ENCODE data around the gene SEC31A.

SEC31A gene

DNA sequence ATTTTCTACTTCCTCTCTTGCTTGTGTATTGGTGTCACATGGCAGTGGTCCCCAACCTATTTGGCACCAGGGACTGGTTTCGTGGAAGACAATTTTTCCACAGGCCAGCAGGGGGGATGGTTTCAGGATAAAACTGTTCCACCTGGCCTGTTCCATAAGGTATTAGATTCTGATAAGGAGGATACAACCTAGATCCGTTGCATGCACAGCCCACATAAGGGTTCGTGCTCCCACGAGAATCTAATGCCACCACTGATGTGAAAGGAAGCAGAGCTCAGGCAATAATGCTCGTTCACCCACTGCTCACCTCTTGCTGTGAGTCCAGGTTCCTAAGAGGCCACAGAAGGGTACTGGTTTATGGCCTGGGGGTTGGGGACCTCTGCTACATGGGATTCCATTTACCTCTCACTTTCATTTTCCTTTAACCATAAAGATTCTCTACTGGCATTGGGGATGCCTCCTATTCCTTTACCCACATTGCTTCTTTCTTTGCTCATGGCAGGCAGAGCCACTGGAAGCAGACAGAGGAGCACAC lies 38.1 kb downstream of the SEC31A start:
- H3K27ac Mint-ChIP-seq, result no peak overlapping the region
- no peak overlapping the region for H3K4me3 Mint-ChIP-seq
- H3K4me1 Mint-ChIP-seq, result no peaks in the 10 kb centered on the region
- H3K27me3 Mint-ChIP-seq (ENCODE audit: low read depth), result no peaks in the 10 kb centered on the region
- no peak for TF ChIP-seq CTCF (IDR thresholded peaks at IDR 0.05; ENCODE audit: unreplicated experiment in 3 of 3)
- peaks cover 81% of the 10 kb centered on the region for H3K36me3 Mint-ChIP-seq (ENCODE audit: low read depth)
- no peaks in the 10 kb centered on the region for H3K9me3 Mint-ChIP-seq

GRCh38 chr4:82851885-82852750 lies 38.8 kb downstream of the SEC31A start:
- no peaks in the 10 kb centered on the region for H3K27me3 Mint-ChIP-seq (ENCODE audit: low read depth)
- H3K36me3 Mint-ChIP-seq (ENCODE audit: low read depth), result peaks cover 81% of the 10 kb centered on the region
- H3K4me3 Mint-ChIP-seq, result no peak overlapping the region
- H3K9me3 Mint-ChIP-seq, result no peaks in the 10 kb centered on the region
- no peak overlapping the region for H3K27ac Mint-ChIP-seq
- TF ChIP-seq CTCF (IDR thresholded peaks at IDR 0.05; ENCODE audit: unreplicated experiment in 3 of 3), result peak in 1 of 3 experiments; percentile 33
- H3K4me1 Mint-ChIP-seq, result no peaks in the 10 kb centered on the region

DNA sequence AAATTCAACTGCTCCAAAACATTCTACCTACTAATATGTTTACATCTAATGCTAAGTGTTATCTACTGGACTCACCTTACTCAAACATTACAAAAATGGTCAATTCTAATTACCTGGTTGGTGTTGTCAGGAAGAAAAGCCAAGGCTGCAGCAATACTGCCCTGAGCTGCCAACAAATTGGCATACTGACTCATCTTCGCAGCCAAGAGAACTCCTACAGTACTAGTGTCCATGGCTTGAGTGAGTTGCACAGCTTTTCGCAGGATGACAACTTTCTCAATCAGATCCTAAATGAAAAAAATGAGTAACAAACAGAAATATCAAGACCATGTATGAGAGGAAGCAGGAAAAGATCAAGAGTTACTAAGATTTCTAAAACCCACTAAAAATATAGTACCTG lies 39.6 kb downstream of the SEC31A start:
- Mint-ChIP-seq H3K27ac (no peak overlapping the region), H3K9me3 (no peaks in the 10 kb centered on the region), H3K36me3 (ENCODE audit: low read depth) (peaks cover 84% of the 10 kb centered on the region), H3K27me3 (ENCODE audit: low read depth) (no peaks in the 10 kb centered on the region), H3K4me3 (no peak overlapping the region), H3K4me1 (no peaks in the 10 kb centered on the region)
- no peak for TF ChIP-seq CTCF (IDR thresholded peaks at IDR 0.05; ENCODE audit: unreplicated experiment in 3 of 3)

DNA sequence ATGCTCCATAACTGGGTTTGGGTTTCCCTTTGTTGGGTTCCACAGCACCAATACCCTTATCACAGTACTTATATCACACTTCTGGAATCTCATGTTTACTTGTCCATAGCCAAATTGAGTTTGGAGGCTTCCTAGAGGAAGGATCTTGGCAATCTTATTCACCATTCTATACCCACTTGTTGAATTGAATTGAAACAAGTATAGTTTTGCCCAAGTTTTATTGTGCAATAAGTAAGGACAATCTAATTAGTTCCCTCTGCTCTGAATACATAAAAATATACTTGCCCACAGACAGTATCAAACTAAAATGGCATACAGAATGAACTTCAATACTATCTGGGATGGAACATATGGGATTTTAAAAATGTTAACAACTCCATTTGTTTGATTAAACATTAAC lies 40.3 kb downstream of the SEC31A start:
- Mint-ChIP-seq H3K27ac (no peak overlapping the region), H3K4me1 (no peaks in the 10 kb centered on the region), H3K9me3 (no peaks in the 10 kb centered on the region), H3K36me3 (ENCODE audit: low read depth) (peaks cover 85% of the 10 kb centered on the region), H3K4me3 (no peak overlapping the region), H3K27me3 (ENCODE audit: low read depth) (no peaks in the 10 kb centered on the region)
- no peak for TF ChIP-seq CTCF (IDR thresholded peaks at IDR 0.05; ENCODE audit: unreplicated experiment in 3 of 3)

- no peaks in the 10 kb centered on the region for H3K9me3 Mint-ChIP-seq
- no peak overlapping the region for H3K4me3 Mint-ChIP-seq
- no peaks in the 10 kb centered on the region for H3K27me3 Mint-ChIP-seq (ENCODE audit: low read depth)
- H3K27ac Mint-ChIP-seq, result no peak overlapping the region
- TF ChIP-seq CTCF (IDR thresholded peaks at IDR 0.05; ENCODE audit: unreplicated experiment in 3 of 3), result no peak
- H3K4me1 Mint-ChIP-seq, result no peaks in the 10 kb centered on the region
- H3K36me3 Mint-ChIP-seq (ENCODE audit: low read depth), result peaks cover 89% of the 10 kb centered on the region
These were observed 42.2 kb downstream of the SEC31A start for GRCh38 chr4:82848706-82849105.

DNA sequence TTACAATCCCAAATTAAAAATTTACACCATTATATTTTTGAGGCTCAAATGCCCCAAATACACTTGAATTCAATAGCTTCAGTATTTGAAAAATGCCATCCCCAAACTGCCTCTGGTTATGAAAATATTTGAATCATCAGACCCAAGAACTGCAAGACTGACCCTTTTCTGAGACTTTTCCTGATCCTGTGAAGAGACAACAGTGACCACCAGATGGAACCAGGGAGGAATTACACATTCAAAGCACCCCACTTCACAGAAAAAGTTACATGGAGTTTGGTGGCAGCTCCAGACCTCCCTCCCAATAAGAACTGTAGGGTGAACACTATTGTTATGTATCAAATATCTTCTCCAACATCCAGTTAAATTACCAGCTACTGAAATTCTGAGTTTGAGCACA lies 48.4 kb downstream of the SEC31A start:
- Mint-ChIP-seq H3K36me3 (ENCODE audit: low read depth) (peaks cover 72% of the 10 kb centered on the region), H3K27me3 (ENCODE audit: low read depth) (no peaks in the 10 kb centered on the region), H3K27ac (no peak overlapping the region), H3K4me3 (no peak overlapping the region), H3K4me1 (no peaks in the 10 kb centered on the region), H3K9me3 (no peaks in the 10 kb centered on the region)
- peak in 2 of 3 experiments; percentile 25 to 32 for TF ChIP-seq CTCF (IDR thresholded peaks at IDR 0.05; ENCODE audit: unreplicated experiment in 3 of 3)
